A549 treated with AZD9567 at 1 μM for 4 hours (cell line): ENCODE data around the gene REEP3. TPM values are rescaled to one million over a fixed set of nuclear protein-coding genes. Genes with fewer than 3 reads are reported as not detected.

ENCODE experiments used
- total RNA-seq: library from RNA; stranded (reverse); fragments of 200-300 nt; extraction: Qiagen RNA extraction; gene quantifications from 5 replicates; pipeline ENCODE4 v1.2.3, GENCODE V29; 2022; ENCODE audit not compliant: insufficient read depth

REEP3 gene, protein sequence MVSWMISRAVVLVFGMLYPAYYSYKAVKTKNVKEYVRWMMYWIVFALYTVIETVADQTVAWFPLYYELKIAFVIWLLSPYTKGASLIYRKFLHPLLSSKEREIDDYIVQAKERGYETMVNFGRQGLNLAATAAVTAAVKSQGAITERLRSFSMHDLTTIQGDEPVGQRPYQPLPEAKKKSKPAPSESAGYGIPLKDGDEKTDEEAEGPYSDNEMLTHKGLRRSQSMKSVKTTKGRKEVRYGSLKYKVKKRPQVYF
- total RNA-seq, result 17.0 to 18.4 TPM (median 17.7 TPM) in 5 replicates

DNA sequence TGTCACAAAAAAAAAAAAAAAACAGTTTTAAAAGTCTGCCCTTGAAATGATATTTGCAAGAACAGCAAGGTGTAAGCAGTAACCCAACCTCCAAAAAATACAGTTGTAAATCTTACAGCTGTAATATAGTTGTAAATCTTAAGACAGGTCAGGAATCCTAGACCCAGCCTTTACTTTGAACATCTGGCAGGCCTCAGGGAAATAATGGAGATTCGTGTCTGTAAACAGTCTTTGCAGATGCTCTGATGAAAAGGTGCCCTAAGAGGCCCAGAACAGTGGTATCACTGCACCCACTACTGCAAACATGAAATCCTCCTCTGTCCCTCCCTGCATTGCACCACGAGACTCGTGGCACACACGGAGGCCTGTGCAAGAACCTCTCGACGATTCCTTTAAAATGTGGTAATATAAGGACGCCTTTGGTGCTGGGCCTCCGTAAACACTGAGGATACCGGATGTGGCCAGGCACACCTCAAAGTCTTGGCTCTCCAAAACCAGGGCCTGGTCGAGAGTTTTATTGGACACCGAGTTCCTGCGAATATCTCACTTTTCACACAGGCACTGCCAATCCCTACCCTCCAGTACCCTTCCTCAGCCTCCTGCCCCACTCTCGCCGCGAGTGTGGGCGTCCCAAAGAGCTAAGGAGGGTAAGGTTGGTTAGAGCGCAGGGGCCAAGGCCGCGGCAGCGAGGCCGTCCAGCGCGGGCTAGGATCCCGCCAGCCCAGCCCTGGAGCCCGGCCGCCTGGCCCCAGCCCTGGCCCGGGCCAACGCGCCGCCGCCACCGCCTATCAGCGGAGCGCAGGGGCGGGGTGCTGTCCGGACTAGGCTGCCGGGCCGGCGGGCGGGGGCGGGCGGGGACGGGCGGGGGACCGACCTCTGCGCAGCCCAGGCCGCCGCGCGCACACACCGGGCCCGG lies at the start of gene REEP3:
Gene REEP3, plus strand, starts transcription at position 902 of the 916 bp plus-strand sequence. CDS start 145 bp downstream, outside the sequence.

Other genes starting within 250 kb of the REEP3 start
- gene JMJD1C, start 55.4 kb upstream of the REEP3 start, total RNA-seq, result 17.5 to 20.7 TPM (median 18.9 TPM) in 5 replicates